NOMO-1 treated with DMSO at 0.1 percent for 48 hours (cell line): ENCODE measurements around the gene HBA1.
"Not testable (repeated sequence)": the region's sequence is repeated elsewhere in the genome, so short reads cannot be mapped to it uniquely, and the experiment has no call there.

Experiments used
- DNase-seq: peaks from one replicate; lab custom pipeline; 2025; ENCODE audit not compliant: unreplicated experiment; lab: John Stamatoyannopoulos, UW

The HBA1 gene

DNA sequence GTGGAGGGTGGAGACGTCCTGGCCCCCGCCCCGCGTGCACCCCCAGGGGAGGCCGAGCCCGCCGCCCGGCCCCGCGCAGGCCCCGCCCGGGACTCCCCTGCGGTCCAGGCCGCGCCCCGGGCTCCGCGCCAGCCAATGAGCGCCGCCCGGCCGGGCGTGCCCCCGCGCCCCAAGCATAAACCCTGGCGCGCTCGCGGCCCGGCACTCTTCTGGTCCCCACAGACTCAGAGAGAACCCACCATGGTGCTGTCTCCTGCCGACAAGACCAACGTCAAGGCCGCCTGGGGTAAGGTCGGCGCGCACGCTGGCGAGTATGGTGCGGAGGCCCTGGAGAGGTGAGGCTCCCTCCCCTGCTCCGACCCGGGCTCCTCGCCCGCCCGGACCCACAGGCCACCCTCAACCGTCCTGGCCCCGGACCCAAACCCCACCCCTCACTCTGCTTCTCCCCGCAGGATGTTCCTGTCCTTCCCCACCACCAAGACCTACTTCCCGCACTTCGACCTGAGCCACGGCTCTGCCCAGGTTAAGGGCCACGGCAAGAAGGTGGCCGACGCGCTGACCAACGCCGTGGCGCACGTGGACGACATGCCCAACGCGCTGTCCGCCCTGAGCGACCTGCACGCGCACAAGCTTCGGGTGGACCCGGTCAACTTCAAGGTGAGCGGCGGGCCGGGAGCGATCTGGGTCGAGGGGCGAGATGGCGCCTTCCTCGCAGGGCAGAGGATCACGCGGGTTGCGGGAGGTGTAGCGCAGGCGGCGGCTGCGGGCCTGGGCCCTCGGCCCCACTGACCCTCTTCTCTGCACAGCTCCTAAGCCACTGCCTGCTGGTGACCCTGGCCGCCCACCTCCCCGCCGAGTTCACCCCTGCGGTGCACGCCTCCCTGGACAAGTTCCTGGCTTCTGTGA, at the start of gene HBA1:
HBA1 (plus strand) TSS at position 204 of the 906 bp plus-strand sequence; CDS start at position 241, 37 bp downstream.
- DNase-seq: not testable (repeated sequence)

DNA sequence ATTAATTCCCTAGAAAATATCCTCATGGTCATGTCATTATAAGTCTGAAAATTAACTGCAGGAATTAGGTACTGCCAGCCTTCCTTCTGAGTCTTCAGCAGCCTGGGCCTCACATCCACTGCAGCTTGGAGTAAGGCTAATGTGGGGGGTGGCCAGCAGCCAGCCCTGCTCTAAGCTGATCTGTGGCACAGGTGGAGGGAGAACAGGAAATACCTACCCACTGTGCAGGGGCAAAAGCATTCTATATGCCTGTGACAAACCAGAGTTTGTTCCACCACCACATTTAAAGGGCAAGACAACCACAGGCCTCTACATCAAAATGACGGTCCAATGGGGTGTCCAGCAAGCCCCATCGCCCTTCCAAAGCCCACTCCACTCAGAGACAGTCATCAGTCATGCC, 47.4 kb upstream of the HBA1 start:
- DNase-seq: no peak

DNA sequence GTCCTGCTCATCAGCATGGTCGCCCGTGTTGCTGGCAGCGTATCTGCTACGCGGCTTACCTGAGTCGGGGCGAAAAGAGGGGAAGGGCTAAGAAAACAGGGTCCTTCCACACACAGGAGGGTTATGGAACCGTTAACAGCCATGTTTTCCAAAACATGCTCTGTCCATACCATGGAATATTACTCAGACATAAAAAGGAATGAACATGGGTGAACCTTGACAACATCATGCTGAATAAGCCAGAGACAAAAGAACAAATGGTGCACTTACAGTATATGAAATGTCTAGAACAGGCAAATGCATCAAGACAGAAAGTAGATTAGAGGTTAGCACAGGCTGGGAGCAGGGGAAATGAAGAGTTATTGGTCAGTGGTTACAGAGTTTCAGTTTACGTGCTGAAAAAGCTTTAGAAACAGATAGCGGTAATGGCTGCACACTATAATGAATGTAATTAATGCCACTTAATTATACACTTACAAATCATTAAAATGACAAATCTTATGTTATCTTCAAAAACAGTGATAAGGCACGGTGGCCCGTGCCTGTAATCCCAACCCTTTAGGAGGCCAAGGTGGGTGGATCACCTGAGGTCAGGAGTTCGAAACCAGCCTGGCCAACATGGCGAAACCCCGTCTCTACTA, 45.8 kb upstream of the HBA1 start:
- DNase-seq: no peak

DNA sequence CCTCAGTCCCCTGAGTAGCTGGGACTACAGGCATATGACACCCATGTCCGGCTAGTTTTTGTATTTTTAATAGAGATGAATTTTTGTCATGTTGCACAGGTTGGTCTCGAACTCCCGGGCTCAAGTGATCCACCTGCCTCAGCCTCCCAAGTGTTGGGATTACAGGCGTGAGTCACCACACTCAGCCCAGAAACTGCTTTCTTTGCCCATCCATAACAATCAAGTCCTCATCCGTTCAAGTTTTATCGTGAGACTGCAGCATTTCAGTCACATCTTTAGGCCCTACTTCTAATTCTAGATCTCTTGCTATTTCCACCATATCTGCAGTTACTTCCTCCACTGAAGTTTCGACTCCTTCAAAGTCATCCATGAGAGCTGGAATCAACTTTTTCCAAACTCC, 44.4 kb upstream of the HBA1 start:
- no peak for DNase-seq

DNA sequence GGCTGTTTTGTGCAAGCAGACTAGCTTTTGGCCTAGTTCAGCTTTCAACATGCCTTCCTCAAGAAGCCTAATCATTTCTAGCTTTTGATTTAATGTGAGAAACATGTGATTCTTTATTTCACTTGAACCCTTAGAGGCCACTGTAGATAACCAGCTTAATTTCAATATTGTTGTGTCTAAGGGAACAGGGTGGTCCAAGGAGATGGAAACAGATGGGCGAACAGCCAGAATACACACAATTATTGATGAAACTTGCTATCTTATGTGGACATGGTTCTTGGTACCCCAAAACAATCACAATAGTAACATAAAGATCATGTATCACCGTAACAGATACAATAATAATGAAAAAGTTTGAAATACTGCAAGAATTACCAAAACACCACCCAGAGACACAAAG, 42.8 kb upstream of the HBA1 start:
- DNase-seq: no peak

DNA sequence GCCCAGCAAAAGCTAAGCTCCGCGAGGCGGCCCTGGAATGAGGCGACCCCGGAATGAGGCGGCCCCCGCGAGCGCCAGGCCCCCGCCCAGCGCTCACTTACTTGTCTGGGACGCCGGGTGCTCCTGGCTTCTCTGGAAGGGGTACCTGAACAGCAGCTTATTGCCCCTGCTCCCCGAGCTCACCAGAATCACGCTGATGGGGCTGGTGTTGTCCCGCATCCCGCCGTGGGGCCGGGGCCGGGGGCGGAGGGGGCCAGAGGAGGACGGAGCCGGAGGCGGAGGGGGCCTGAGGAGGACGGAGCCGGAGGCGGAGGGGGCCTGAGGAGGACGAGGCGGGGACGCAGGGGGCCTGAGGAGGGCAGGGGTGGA, 38.4 kb upstream of the HBA1 start:
- DNase-seq: no peak

DNA sequence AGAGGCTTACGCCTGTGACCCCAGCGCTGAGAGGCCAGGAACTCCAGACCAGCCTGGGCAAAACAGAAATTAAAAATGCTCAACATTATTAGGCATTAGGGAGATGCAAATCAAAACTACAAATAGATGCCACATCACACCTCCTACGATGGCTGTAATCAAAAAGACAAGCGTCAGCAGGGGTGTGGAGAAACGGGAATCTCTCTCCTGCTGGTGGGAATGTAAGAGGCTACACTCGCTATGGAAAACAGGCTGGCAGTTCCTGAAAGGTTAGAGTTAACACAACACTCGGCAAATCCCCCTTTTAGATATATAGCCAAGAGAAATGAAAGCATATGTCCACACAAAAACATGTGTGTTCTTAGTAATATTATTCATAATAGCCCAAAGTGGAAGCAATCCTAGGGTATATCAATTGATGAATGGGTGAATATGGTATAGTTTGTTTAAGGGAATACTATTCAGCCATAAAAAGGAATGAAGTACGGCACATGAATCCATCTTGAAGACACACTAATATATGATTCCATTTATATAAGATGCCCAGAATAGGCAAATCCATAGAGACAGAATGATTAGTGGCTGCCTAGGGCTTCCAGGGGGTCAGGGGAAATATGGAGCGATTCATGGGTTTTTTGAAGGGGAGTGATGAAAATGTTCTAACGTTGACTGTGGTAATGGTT, 36.2 kb upstream of the HBA1 start:
- DNase-seq: no peak

DNA sequence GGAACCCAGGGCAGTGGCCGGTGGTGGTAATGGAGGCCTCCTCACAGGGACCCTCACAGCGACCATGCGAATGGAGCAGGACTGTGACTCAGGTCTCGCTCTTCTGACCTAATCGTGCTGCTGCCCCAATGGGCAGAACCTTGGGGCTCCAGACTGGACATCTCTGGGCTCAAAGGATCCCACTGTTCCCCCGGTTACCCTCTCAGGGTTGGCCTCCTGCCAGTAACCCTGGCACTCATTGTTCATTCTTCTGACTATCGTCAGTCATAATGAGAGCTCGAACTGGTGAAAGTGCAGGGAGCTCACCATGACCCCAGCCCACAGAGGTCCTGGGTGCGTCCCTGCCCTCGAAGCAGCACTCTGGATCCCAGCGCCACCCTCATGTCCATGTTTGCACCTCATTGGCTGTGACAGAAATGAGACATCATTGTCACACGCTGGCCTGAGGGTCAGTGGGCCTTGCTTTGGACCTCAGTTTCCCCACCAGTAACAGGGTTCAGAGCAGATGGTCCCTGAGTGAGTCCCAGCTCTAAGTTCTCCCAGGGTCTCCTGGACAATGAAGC, 34.0 kb upstream of the HBA1 start:
- no peak for DNase-seq

DNA sequence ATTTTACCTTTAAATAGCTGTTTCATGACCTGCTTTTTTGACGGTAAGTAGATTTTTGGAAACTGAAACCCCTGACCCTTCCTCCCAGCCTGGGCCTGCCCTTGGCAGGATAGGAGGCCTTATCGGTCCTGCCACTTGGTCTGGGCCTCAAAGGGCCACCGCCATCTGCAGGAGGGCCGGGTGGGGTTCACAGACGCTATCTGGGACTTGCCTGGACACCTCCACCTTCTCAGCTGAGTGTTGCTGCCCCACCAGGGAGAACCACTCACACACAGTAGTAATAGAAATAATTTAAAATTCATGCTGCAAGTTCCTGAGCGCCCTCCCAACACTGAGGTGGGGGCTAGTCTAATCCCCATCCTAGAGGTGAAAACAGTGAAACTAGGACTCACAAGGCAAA, 33.4 kb upstream of the HBA1 start:
- no peak for DNase-seq

DNA sequence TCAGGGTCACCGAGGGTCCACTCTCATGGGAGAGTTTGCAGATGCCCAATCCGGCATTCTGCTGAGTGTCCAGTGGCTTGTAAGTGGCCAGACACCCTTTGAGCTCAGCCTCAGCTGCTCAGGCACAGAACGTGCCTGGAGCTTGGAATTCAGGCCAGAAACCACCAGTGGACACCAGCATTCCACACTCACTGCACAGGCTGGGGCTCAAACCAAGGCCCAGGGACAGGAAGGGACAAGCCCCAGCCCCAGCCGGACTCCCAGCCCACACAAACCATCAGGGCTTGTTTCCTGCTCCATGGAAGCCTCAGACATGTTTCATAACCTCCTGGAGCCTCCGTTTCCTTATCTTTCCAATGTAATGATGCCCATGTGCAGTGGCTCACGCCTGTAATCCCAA, 33.0 kb upstream of the HBA1 start:
- no peak for DNase-seq

DNA sequence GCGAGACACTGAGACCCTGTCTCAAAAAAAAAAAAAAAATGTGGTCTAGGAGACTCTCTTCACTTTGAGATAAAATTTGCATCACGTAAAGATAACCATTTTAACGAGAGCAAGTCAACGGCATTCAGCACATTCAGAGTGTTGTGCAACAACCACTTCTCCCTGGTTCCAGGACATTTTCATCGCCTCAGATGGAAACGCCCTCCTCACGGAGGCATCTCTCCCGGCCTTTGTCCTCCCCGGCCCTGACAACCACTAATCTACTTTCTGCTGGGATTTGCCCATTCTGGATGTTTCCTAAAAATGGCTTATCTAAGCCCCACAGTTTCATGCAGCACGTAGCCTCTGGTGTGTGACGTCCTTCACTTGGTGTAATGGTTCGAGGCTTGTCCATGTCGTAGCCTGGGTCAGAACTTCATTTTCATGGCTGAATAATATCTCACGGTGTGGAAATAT, 31.7 kb upstream of the HBA1 start:
- DNase-seq: no peak

DNA sequence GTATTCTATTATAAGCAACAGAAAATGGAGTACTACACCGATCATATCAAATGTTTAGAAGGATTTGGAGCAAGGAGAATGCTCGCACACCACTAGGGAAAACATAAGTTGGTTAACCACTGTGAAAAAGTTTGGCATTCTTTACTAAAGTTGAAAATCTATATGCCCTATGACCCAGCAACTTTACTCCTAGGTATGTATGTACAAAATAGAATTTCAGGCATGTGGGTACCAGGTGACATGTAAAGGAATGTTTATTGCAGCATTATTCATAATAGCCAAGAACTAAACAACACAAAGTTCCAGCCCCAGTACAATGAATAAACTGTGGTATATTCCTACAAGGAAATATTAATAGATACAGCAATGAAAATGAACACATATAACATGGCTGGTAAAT, 29.8 kb upstream of the HBA1 start:
- DNase-seq: no peak

DNA sequence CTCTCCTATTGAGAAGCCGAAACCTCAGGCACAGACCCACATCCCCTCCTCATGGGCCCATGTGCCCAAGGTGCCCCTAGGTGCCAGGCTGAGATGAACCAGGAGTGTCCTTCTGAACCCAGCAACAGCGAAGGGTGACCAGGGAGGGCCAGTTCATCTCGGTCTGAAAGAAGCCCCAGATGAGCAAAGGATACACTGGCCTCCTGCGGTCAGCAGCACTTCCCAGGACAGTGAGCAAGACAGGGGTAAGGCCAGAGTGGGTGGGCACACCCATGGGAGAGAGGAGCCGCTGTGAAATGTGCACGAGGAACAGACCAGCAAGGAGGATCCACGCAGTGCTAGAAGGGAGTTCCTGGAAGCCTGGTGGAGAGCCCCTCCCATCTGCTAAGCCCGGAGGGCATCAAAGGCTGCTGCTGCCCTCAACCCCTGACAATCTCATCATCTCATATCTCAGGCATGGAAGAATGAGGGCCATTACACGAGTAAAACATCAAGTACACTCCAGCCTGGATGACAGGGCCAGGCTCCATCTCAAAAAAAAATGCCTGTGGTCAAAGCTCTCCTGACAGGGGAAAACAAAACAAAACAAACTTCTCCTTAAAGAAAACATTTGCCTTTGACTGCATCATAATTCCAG, 27.3 kb upstream of the HBA1 start:
- DNase-seq: no peak

DNA sequence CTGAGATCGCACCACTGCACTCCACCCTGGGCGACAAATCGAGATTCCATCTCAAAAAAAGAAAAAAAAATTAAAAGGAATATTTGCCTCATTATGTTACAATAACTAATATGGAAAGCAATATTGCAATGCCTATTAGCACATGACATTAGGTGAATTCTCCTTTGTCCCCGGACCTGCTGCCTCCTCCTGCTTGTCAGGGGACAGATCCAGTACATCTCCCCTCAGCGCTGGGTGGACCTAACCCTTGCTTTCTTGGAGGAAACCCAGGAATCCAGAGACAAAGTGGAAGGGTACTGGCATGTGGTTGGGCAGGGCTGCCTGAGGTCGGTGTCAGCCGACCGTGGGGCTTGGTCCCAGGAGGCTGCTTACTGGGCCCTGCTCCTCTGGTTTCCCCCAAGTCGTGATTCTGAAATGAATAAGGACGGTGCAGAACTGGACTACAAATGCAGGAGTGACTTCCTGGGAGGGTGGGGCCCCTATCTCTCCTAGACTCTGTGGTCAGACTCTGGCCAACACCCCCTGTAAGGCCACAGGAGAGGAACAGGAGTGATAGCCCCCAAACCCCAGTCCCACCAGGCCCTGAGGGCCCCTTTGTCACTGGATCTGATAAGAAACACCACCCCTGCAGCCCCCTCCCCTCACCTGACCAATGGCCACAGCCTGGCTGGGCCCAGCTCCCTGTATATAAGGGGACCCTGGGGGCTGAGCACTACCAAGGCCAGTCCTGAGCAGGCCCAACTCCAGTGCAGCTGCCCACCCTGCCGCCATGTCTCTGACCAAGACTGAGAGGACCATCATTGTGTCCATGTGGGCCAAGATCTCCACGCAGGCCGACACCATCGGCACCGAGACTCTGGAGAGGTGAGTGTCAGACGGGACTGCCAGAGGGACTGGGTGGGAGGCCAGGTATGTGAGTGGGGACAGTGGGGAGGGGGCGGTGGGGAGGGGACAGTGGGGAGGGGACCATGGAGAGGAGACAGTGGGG, 24.0 kb upstream of the HBA1 start, which contains the start of gene HBZ:
HBZ (plus strand) TSS at position 504 of the 988 bp plus-strand sequence; CDS start at position 770, 266 bp downstream.
- DNase-seq: no peak

DNA sequence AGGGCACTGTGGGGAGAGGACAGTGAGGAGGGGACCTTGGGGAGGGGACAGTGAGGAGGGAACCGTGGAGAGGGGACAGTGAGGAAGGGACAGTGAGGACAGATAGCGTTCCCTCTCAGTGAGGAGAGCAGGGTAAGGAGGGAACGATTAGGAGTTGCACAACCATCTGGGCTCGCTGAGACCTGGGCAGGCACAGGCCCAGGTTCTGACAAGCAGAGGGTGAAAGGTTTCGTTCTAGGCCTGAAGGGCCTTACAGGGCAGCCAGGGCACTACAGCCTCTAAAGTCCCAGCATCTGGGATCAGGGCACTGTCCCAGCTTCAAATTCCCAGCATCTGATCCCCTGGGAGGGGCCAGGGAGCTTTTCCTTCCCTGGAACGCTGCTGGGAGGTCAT, 23.4 kb upstream of the HBA1 start:
- not testable (repeated sequence) for DNase-seq

DNA sequence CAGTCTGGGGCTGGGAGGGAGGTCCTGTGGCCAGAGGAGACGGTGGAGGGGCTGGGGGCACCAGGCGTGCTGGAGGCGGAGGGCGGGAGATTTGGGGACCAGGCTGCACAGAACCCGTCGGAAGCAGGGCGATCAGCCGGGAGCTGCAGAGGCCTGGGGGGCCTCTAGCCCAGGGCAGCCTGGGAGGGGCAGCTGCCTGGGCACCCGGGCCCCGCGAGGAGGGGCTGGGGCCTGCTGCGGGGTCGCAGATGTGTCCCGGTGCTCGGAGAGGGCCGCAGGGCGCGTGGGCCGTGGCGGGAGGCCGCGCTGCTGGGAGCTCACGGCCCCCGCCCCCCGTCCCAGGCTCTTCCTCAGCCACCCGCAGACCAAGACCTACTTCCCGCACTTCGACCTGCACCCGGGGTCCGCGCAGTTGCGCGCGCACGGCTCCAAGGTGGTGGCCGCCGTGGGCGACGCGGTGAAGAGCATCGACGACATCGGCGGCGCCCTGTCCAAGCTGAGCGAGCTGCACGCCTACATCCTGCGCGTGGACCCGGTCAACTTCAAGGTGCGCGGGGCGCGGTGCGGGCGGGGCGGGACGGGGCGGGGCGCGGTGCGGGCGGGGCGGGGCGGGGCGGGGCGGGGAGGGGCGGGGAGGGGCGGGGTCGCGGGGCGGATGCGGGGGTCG, 22.8 kb upstream of the HBA1 start:
- DNase-seq: not testable (repeated sequence)

DNA sequence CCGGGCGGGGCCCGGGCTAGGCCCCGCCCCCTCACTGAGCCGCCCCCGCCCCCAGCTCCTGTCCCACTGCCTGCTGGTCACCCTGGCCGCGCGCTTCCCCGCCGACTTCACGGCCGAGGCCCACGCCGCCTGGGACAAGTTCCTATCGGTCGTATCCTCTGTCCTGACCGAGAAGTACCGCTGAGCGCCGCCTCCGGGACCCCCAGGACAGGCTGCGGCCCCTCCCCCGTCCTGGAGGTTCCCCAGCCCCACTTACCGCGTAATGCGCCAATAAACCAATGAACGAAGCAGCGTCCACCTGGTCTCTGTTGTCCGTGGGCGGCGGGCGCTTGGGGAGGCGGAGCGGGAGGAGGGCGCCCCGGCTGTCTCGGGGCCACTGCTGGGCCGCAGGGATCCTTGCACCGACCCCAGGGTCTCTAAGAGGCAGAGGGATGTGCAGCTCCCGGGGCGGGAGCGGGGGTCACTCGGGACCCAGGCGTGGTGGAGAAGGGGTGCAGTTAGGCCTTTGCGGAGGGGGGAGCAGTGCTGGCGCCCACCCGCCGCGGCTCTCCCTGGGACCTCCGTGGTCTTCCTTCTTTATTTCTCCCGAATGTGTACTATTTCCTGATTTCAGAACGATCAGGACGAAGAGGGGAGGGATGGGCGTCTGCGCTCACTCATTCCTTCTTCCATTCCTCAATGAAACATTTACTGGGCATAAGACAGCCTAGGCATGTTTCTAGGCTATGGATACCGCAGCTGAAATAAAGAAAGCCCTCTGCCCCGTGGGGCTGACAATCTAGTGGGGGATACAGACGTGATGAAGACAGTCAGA, 22.1 kb upstream of the HBA1 start:
- no peak for DNase-seq

DNA sequence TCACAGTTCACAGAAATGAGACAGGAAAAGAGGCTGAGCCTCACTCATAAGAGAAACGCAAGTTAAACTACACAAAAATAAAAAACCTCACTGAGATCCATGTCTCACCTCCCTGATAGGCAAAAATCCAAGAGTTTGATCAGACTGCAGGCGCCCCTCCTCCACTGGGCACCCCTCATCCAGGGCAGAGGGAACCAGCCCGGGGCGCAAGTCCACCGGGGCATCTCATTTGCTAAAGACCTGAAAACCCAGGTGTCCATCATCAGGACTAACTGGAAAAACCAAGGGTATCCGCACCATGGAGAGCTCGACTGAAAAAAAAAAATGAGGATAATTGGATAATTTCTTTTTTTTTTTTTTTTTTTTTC, 21.5 kb upstream of the HBA1 start:
- DNase-seq: no peak
